Hindlimb muscle (tissue), 1 donor: ENCODE data around the gene KIF26B. TPM values are rescaled to one million over a fixed set of nuclear protein-coding genes. Genes with fewer than 3 reads are reported as not detected.
"Not testable (repeated sequence)": the region's sequence is repeated elsewhere in the genome, so short reads cannot be mapped to it uniquely, and the experiment has no call there.

Experiments
- DNase-seq: peaks from one replicate; pipeline ENCODE4 v3.0.0-alpha.2; 2013
- polyA plus RNA-seq: library from polyadenylated mRNA; unstranded; fragments of 120-200 nt; gene quantifications from one replicate; pipeline ENCODE4 v1.2.1, GENCODE V29; 2013; ENCODE audit not compliant: insufficient read length

KIF26B gene
- polyA plus RNA-seq, 1 donor: 0.99 TPM

DNA sequence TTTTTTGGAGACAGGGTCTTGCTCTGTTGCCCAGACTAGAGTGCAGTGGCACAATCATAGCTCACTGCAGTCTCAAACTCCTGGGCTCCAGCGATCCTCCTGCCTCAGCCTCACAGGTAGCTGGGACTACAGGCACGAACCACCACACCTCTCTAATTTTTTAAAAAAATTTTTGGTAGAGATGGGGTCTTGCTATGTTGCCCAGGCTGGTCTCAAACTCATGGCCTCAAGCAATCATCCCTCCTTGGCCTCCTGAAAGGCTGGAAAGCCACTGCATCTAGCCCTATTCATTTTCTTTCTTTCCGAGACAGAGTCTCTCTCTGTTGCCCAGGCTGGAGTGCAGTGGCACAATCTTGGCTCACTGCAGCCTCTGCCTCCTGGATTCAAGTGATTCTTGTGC is 559.2 kb downstream of the KIF26B start:
- not testable (repeated sequence) for DNase-seq

- no peak for DNase-seq
Measured at GRCh38 chr1:245715291-245715701, 560.5 kb downstream of the KIF26B start.

DNA sequence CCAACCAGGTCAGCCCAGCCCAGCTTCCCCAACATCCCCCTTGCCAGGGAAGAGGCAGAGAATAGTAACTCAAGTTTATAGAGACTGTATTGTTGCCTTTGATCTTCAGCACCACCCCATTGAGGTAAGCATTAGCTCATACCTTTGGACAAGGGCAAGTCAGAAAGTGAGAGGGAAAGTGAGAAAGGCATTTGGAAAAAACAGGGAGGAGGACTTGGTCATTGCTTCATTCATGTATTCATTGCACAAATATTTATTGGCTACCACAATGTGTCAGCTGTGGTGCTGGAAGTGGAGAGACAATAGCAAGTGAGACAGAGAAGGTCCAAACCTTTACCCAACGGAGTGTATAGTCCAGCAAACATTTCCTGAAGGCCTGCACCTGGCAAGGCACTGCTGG is 561.2 kb downstream of the KIF26B start:
- DNase-seq: no peak

GRCh38 chr1:245716561-245716960 is 561.8 kb downstream of the KIF26B start:
- no peak for DNase-seq

- no peak for DNase-seq
Measured at GRCh38 chr1:245717611-245718010, 562.8 kb downstream of the KIF26B start.

- no peak for DNase-seq
Measured at GRCh38 chr1:245718123-245718522, 563.3 kb downstream of the KIF26B start.

DNA sequence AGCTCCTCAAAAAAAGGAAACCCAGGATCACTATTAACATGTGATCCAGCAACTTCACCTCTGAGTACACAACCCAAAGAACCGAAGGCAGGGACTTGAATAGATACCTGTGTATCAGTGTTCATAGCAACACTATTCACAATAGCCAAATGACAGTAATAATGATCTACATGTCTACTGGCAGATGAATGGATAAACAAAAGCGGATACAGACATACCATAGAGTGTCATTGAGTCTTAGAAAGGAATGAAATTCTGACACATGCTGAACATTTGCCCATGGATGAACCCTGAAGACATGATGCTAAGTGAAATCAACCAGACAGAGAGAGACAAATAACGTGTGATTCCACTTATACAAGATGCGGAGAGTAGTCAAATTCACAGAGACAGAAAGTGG is 564.2 kb downstream of the KIF26B start:
- DNase-seq: no peak

GRCh38 chr1:245721488-245721887 is 566.7 kb downstream of the KIF26B start:
- no peak for DNase-seq

GRCh38 chr1:245728035-245728434 is 573.2 kb downstream of the KIF26B start:
- DNase-seq: not testable (repeated sequence)

GRCh38 chr1:245730801-245731200 is 576.0 kb downstream of the KIF26B start:
- no peak for DNase-seq

GRCh38 chr1:245740336-245740735 is 585.6 kb downstream of the KIF26B start:
- not testable (repeated sequence) for DNase-seq

DNA sequence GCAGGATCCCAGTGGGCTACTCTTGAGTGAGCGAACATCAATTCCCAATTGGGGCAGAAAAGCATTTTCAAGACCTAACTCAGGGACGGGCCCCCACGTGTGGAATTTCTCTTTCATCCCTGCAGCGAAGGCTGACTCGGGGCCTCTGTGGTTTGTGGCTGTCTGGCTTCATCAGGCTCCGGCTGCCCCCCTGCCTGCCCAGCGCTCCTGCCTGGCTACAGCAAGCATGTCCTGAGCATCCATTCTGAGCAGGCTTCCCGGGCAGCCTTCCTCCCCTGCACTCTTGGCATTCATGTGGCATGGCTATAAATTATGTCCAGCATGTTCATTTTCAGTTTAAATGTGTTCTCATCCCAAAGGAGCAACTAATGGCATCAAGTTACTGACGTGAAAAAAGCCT is 588.1 kb downstream of the KIF26B start:
- DNase-seq: no peak

- DNase-seq: no peak
Measured at GRCh38 chr1:245748240-245748639, 593.5 kb downstream of the KIF26B start.

DNA sequence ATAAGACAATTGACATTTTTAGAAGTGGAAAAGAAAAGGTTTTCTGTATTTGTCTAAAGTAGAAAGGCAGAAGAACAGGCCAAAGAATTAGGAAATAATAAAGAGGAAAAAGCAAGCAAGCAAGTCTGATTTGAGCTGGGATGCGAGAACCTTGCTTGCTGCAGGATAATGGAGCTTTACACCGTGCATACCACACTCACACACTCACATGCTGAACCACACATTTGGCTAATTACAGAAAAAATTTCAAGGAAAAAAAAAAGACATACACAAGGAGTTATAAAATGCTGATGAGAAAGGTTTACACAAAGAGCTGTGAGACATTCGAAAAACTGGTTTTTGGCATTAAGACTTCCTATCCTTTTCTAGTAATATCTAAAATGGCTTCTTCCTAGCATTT is 593.9 kb downstream of the KIF26B start:
- no peak for DNase-seq

DNA sequence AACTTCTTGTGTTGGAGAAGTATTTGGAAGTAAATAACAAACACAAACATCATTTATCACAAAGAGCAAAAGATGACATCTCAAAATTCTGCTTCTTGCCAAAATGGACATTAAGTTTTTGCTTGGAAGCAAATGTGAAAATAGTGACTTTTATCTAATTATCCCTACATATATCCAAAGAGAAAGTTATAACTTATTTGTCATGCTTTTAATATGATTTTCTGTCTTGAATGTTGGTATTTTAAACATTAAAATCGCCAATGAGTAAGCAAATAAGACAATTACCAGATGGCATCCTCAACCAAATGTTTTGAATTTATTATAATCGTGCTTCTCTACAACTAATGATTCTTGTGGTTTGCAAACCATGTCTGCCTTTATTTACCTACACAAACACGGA is 594.3 kb downstream of the KIF26B start:
- no peak for DNase-seq

DNA sequence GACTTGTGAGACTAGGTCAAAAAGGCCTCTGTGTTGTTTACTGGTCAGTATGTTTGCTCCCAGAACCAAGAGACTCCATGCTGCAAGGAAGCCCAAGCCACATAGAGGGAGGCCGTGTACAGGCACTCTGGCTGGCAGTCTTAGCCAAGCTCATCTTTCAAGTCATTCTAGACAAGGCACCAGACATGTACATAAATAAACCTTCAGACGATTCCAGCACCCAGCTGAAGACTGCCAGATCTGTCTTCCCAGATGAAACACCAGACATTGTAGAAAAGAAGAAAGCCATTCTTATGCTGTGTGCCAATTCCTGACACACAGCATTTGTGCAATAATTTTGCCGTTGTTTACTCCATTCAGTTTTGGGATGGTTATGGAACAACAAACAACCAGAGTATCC is 595.5 kb downstream of the KIF26B start:
- no peak for DNase-seq

- no peak for DNase-seq
Measured at GRCh38 chr1:245751116-245751515, 596.3 kb downstream of the KIF26B start.

DNA sequence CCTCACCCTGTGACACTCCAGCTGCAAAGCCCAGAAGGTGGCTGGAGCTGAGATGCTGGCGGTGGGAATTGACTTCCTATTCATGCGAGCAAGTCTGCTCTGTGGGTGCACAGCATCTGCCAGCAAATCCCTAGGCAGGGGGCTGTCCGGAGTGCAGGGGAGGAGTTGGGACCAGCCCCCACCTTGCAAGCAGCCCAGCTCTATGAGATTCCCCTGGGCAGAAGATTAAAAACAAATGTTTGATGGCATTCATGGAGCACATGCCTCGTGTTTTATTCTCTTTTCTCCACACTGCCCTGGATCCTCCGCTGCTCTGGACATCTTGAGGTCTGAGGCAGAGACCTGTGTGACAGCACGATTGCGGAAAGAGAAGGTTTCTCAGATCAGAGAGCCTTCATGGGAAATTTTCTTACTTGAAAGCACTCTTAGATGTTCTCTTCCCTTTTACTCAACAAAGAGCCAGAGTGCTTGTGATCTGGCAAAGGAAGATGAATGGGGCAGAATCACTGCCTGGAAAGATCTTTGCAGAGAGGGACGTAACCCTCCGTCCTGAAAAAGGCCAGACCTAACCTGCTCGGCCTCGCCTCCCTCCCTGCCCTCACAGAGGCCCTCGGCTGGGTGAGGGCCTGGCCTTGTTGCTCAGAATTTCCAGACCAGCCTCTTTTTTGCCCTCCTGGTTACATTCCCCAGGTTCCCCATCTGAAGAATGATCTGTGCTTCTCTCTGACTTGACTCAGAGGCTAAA is 597.1 kb downstream of the KIF26B start:
- DNase-seq: no peak

- no peak for DNase-seq
Measured at GRCh38 chr1:245752561-245752960, 597.8 kb downstream of the KIF26B start.

DNA sequence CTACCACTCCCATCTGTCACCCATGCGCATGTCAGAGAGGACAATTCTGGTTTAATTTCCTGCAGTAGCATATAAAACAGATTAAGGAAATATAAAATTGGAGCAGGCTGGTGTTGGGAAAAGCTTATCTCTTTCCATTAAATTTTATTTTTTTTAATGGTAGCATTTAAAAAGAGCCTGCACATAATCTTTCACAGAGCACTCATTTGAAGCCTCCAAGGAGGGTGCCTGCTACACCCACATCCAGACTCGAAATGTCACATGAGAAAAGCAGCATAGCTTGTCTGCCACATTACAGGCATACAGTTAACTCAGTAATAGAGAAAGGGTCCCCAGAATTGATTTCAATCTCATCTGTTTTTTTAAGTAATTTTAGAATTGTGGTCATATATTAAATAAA is 599.0 kb downstream of the KIF26B start:
- DNase-seq: no peak

DNA sequence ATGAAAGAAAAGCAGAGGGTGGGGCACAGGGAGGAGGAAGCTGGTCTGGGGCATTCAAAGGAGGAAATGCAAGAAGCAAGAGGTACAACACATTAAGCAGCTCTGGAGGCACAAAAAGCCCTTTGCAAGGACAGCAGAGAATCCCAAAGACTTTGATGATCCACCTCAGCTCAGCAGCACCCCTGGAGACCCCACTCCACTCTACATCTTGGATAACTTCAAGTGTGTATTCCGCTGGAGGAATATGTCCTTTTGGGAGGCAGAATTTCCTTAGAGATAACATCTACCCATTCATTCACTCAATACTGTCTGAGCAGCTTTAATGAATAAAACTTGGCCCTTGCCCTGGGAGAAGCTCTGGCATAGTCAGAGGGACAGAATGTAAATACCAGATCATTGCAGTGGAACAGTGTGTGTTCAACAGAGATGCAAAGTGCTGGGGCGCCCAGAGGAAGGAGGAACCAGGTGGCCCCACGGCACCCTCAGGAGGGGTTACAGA is 599.7 kb downstream of the KIF26B start:
- DNase-seq: no peak
